Left hindlimb (tissue), 1 donor: Measurements from ENCODE around the gene FRMD3.
A peak's percentile ranks its signal among the peaks of the same experiment; 100 is the strongest.

Experiments
- DNase-seq: peaks from one replicate; pipeline ENCODE4 v3.0.0-alpha.2; 2018

The FRMD3 gene

DNA sequence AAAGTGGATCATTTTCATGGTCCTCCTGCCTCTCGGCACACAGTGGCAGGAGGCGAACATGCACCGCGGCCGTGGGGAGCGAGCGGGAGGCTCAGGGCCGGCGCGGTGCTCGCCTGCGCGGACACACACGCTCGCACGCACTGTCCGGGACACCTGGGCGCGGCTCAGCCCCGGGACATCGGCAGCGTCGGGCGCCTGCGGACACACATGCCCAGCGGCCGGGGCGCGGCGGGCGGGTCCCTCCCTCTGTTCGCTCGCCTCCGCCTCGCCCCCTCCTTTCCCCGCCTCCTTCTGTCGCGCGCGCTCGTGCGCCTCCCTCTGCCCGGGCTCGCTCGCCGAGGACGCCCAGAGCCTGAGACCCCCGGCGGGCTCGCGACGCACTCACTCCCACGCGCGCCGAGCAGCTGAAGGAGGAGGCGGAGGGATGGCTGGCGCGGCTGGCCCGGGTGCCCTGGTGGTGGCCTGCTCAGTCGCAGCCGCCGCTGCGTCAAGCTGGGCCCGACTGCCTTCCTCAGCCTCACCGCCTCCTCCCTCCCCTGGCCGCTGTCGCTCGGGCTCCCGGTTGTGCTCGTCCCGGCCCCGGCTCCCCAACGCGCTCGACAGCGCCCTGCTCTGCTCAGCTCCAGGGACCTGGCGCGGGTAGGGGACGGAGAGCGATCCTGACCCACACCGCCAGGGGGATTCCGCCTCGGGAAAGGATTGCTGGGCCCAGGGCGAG lies at the start of gene FRMD3:
Gene FRMD3 (minus strand): TSS at position 230 of the 718 bp plus-strand sequence. CDS start 170 bp downstream, at position 60.
- DNase-seq, result peak; percentile 87

GRCh38 chr9:83584995-83585394 lies 46.8 kb upstream of the FRMD3 start:
- no peak for DNase-seq

- DNase-seq, result peak; percentile 70
Measured at GRCh38 chr9:83583151-83584014, 45.2 kb upstream of the FRMD3 start.

DNA sequence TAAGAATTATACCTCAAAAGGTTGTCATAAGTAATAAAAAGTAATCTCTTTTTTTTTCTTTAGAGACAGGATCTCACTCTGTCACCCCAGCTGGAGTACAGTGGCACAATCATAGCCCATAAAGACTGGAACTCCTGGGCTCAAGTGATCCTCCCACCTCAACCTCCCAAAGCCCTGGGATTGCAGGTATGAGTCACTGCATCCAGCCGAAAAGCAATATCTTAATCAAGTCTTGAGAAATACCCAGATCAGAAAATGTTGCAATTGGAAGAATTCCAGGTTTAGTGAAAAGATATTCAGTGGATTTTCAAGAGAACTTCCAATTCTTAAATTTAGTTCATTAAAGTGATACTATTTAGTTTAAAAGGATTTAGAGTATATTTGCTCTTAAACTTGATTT lies 43.8 kb upstream of the FRMD3 start:
- no peak for DNase-seq

DNA sequence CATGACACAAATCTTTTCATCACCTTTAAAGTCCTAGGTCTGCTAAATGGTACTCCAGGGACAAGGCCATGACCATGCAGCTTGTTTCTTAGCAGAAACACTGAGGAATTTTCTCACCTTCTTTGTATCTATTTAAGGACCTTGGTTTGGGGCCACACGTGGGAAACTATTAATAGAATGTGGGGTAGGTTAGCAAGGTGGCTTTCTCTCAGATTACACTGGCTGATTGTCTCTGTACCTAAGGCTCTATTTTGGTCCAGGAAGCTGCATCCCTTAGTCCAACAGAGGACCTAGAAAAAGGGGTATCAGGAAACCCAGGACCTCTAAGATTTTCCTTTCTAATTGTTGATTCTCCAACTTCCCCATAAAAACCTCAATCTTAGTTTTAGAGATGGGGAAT lies 36.3 kb upstream of the FRMD3 start:
- DNase-seq, result no peak

DNA sequence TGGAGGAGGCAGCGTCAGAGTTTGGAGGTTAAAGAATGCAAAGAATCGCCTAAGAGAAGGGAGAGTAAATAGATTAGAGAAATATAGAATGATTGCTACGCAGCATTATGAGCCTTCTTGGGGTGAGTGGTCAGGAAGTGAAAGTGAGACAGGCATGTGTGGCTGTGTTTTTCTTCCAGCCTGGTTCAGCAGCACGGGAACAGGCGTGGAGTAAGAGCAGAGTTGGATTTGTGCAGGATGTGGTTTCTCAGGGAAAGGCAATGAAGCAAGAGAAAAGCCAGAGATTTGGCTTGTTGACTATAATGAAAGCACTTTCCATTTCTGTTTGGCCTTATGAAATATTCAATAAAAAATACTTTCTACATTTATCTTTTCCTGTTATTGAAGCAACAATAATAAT lies 34.3 kb upstream of the FRMD3 start:
- DNase-seq, result no peak

- no peak for DNase-seq
Measured at GRCh38 chr9:83570359-83570758, 32.2 kb upstream of the FRMD3 start.

- DNase-seq, result no peak
Measured at GRCh38 chr9:83569326-83569725, 31.1 kb upstream of the FRMD3 start.

DNA sequence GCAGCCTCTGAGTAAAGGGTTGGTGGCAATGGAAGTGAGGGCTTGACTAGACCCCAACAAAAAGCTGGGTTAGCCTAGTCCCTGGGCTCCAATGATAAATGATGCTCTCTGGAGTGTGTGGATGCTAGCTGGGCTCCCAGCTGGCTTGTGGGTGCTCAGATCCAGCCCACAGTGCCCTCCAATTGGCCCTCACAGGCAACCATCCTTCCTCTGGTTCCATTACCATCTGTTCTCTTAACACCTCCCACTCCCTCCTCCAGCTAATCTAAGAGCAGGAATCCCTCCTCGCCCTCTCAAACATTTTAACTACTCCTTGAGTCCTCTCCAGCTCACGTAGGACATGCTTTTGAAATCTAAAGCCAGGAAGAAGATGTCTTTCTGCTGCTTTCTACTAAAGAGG lies 25.2 kb upstream of the FRMD3 start:
- no peak for DNase-seq

DNA sequence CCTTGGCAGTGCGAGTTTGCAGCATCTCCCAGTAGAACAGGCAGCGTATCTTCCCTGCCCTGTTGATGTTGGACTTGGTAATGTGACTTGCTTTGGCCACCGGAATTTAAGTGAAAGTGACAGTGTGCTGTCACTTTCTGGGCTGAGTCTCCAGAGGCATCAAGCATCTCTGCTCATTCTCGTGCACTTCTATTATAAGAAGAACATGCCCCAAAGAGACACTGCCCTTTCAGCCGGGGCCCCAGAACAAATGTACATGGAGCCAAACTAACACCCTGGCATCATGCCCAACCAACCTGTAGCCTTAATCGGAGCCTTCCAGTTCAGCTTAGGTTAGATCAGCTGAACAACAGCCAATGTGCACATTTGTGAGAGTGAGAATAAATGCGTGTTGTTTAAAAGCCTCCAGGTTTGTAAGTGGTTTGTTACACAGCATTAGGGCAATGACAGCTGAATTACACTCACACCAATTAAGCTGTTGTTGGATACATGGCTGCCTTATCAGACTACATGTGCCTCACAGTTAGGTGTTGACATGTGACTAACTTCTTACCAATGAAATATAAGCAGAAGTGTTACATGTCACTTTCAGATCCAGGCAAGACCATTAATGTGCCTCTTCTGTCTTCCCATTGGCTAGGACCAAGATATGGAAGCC lies 22.1 kb upstream of the FRMD3 start:
- no peak for DNase-seq

DNA sequence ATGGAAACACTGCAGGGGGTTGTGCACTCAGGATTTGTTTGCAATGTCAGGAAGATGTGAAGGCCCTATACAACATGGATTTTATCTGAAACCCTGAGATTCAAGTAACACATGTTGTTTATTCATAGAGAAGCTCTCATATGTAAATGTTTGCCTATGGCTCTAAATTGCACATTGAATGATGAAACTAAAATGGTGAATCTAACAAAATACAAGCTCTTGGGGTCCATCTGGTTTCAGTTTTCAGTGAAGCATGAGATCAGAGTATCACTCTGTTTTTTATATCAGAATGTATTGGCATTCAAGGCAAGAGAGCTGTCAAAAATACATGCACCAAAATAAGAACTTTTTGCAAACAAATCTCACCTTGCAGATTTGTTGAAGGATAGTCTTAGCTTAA lies 19.6 kb upstream of the FRMD3 start:
- no peak for DNase-seq

GRCh38 chr9:83557317-83557716 lies 19.1 kb upstream of the FRMD3 start:
- DNase-seq, result no peak

DNA sequence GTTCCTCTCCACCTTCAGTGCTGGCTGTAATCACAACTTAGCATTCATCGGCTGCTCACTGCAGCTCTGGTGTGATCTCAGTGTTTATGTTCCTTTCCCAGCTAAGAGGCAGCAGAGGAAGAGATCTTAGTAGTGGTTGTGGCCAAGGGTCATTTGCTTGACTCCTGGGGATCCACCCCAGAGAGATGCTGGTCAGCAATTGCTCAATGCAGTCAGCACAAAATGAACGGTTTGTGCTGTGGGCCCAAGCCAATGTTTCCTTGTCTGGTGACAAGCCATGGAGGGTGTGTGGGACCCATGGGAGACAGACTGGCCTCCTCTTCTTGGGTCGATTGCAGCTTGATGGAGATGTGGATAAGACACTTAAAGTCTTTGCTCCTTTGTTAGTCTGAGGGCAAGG lies 16.1 kb upstream of the FRMD3 start:
- peak; percentile 34 for DNase-seq

GRCh38 chr9:83544002-83544698 lies 5.9 kb upstream of the FRMD3 start:
- no peak for DNase-seq

DNA sequence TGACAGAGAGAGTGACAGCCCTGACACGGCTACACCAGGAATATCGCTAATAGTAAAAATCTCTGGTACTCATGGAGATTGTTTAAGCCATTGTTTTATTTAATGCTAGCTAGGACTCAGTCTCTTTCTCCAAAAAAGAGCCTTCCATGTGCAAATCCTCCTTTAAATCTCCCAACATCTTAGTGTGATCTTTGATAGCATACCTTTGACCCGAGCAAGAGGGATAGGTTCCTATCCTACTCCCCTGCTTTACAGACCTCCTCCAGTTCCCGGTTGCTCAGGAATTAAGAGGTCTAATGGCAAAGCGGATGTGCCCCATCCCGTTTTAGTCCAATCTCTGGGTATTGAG lies 663 bp upstream of the FRMD3 start:
- DNase-seq, result no peak

- peak; percentile 34 for DNase-seq
Measured at GRCh38 chr9:83537331-83538171, 650 bp downstream of the FRMD3 start.

GRCh38 chr9:83536332-83536731 lies 1.9 kb downstream of the FRMD3 start:
- DNase-seq, result no peak

DNA sequence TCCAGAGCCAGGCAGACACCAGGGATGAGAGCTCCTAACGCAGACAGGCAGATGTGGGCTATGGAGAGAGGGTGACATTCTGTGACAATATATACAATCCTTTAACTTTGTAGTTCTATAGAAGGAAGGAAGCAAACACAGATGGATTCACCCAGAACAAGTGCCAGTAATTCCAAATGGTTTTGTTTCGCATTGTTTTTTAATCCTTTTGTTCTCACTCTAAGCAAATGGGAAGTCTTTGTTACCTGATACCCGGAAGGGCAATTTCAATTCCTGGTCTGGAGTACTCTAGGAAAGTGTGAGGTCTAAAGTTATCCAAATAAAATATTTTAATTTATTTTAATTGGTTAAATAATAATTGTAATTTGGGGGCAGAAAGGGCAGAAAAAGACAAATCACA lies 2.5 kb downstream of the FRMD3 start:
- no peak for DNase-seq

- DNase-seq, result no peak
Measured at GRCh38 chr9:83533296-83533695, 4.9 kb downstream of the FRMD3 start.

DNA sequence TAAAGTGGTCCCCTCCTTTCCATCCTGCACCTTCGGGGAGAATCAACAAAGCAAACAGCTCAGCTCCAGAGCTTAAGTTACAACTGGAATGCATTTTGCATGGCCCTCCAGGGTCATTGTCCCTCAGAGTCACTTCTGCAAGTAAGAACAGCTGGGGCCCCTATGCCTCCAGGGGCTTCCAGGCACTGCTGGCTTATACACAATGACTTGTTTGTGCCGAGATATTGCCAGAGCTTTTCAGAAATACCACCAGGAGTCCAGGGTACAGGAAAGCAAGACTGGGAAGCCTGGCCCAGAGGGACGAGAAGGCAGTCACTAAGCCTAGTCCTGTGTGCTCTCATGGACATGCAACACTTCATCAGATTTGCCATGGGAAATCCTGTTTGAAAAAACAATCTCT lies 11.3 kb downstream of the FRMD3 start:
- DNase-seq, result no peak

GRCh38 chr9:83526211-83526610 lies 12.0 kb downstream of the FRMD3 start:
- no peak for DNase-seq

GRCh38 chr9:83523684-83524083 lies 14.5 kb downstream of the FRMD3 start:
- DNase-seq, result no peak
